HS-5 (cell line): Measurements from ENCODE around the gene ERFL.
A peak's percentile ranks its signal among the peaks of the same experiment; 100 is the strongest.

Source experiments
- DNase-seq: peaks from one replicate; pipeline ENCODE4 v3.0.0-alpha.2; 2012; ENCODE audit warnings: low read depth

The ERFL gene

DNA sequence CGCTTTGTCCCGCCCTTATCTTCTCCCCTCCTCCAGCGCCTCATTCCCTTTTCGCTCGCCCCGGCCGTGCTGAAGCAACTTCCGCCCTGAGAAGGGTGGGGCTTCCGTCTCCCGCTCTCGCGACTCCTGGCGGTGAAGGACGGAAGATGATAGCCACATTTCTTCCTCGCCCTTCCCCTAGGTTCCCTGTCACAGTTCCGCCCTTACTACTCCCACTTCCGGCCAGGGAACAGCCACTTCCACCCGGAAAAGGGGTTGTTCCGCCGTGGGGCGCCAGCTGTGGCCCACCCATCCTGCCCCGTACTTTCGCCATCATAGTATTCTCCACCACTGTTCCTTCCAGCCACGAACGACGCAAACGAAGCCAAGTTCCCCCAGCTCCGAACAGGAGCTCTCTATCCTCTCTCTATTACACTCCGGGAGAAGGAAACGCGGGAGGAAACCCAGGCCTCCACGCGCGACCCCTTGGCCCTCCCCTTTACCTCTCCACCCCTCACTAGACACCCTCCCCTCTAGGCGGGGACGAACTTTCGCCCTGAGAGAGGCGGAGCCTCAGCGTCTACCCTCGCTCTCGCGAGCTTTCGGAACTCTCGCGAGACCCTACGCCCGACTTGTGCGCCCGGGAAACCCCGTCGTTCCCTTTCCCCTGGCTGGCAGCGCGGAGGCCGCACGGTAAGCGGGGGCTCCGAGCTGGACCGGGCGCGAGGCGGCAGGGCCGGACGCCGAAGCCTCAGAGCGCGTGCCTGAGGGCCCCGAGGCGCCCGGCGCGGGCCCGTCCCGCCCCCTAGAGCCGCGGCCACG lies 68.4 kb downstream of the ERFL start, which contains the start of gene RPS19:
Gene RPS19, plus strand, starts transcription at position 638 of the 801 bp plus-strand sequence. CDS start 520 bp downstream, outside the sequence.
- peak; percentile 96 for DNase-seq

DNA sequence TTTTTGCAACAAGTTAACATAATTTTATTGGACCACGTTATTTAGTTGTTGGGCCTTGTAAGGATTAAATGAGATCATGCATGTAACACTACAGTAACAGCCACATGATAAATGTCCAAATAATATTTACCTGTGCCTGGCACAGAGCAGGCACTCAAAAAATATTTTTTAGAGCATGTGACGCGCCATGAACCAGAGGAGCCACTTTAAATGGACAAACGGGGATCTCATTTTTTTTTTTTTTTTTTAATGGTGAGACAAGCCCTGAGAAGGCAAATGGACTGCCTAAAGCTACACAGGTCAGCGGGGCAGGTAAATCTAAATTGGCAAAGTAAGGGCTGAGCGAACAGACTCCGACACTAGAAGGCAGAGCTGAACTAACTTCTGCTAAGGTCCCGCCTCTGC lies 69.0 kb downstream of the ERFL start:
- no peak for DNase-seq
